Measurements from ENCODE around the gene KCNC2. TPM values are rescaled to one million over a fixed set of nuclear protein-coding genes. Genes with fewer than 3 reads are reported as not detected.

The KCNC2 gene
- total RNA-seq, 1 donor from 2014 or later = not detected

DNA sequence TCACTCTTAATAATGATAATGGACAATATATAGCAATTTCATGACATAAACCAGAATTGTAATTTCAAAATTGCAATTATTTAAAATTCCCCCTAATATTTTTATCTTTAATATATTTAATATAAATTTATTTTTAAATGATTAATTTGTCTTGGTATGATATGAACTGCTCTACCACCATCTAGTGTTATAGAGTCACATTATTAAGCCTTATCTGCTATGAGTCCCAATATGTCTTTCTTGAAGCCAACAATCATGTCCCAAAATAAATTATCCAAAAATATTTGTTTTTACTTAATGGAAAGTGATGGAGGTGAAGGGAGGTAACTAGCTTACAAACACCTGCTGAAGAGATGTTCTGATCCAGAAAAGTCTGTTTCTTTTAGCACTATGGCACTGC is 151.4 kb downstream of the KCNC2 start:
- TF ChIP-seq, protein P1, sequence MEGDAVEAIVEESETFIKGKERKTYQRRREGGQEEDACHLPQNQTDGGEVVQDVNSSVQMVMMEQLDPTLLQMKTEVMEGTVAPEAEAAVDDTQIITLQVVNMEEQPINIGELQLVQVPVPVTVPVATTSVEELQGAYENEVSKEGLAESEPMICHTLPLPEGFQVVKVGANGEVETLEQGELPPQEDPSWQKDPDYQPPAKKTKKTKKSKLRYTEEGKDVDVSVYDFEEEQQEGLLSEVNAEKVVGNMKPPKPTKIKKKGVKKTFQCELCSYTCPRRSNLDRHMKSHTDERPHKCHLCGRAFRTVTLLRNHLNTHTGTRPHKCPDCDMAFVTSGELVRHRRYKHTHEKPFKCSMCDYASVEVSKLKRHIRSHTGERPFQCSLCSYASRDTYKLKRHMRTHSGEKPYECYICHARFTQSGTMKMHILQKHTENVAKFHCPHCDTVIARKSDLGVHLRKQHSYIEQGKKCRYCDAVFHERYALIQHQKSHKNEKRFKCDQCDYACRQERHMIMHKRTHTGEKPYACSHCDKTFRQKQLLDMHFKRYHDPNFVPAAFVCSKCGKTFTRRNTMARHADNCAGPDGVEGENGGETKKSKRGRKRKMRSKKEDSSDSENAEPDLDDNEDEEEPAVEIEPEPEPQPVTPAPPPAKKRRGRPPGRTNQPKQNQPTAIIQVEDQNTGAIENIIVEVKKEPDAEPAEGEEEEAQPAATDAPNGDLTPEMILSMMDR (IDR thresholded peaks at IDR 0.05) = peak; percentile 66
- no peak overlapping the region for H3K4me3 Mint-ChIP-seq (ENCODE audit: unreplicated experiment)
- DNase-seq (ENCODE audit: low spot score) = no peak

DNA sequence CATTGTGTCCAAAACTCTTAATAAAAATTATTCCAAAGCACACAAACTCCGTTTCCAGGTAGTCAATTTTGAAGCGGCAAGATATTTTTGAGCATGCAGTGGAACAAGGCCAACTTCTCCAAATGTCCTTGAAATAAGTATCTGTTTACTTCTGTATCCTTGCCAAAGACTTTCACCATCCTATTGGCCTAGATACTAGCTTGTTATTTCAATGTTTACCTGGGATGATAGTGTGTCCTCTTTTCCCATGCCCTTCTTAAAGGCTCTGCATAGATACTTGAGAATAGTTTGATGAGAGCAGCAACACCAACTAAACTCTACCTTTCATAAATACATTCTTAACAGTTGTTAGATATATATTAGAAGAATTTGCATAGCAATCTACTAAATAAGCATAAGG is 160.9 kb downstream of the KCNC2 start:
- Mint-ChIP-seq H3K4me1 (ENCODE audit: low read depth) (no peaks in the 10 kb centered on the region), H3K36me3 (ENCODE audit: low read depth) (no peaks in the 10 kb centered on the region), H3K4me3 (ENCODE audit: unreplicated experiment) (no peak overlapping the region), H3K9me3 (ENCODE audit: low read depth) (no peaks in the 10 kb centered on the region), H3K27me3 (ENCODE audit: low read depth) (peaks cover 16% of the 10 kb centered on the region), H3K27ac (ENCODE audit: unreplicated experiment) (no peak overlapping the region)
- TF ChIP-seq, protein P1 (IDR thresholded peaks at IDR 0.05) = no peak
- no peak for DNase-seq (ENCODE audit: low spot score)

More for the DNA sequence above, 151.4 kb downstream of the KCNC2 start:
- Mint-ChIP-seq H3K36me3 (ENCODE audit: low read depth) (no peaks in the 10 kb centered on the region), H3K27me3 (ENCODE audit: low read depth) (peaks cover 20% of the 10 kb centered on the region), H3K9me3 (ENCODE audit: low read depth) (no peaks in the 10 kb centered on the region), H3K4me1 (ENCODE audit: low read depth) (no peaks in the 10 kb centered on the region), H3K27ac (ENCODE audit: unreplicated experiment) (no peak overlapping the region)

DNA sequence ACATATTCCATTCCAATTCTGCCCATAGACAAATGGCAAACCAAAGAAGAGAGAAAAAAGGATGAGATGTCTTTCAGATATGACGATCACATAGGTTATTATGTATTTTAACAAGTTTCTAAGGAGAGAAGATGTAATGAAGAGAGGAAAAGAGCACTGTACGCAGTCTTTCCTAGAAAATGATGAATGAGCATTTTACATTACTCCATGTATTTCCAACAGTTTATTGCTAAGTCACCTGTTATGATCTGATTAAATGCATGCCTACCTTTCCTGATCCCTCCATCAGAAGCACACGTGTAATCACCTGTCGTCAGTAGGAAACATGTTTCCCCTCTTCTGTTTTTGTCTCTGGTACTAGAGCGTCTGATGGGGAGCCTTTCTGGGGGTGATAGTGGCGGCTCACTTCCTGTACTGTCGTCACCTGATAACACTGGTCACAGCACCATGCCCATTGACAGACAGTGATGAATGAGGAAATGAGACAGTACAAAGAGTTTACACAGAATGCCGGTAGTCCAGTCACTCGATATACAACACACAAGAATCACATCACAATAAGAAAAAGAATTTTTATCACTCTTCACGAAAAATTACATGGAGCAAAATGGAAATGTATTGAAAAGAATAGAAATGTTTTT is 161.6 kb downstream of the KCNC2 start:
- Mint-ChIP-seq H3K4me3 (ENCODE audit: unreplicated experiment) (no peak overlapping the region), H3K9me3 (ENCODE audit: low read depth) (no peaks in the 10 kb centered on the region), H3K27ac (ENCODE audit: unreplicated experiment) (no peak overlapping the region), H3K36me3 (ENCODE audit: low read depth) (no peaks in the 10 kb centered on the region), H3K4me1 (ENCODE audit: low read depth) (no peaks in the 10 kb centered on the region), H3K27me3 (ENCODE audit: low read depth) (peaks cover 15% of the 10 kb centered on the region)
- DNase-seq (ENCODE audit: low spot score) = no peak
- TF ChIP-seq, protein P1 (IDR thresholded peaks at IDR 0.05) = no peak

DNA sequence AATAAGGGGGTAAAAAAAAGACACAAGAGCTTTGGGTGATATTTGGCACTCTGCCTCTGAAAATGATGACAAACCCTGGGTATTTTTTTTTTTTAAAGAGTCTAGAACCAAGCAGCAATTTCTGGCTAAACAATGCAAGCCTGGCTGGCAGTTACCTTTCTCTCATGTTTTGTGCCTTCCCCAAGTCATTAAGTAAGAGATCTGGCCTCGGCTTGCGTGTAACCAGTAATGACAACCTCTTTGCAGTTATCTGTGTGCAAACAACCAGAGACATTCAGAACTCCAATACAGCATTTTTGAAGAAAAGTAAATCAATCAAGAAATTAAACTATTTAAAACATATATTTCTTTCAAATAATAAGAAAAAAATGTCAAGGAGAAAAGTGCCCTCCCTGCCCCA is 167.5 kb downstream of the KCNC2 start:
- Mint-ChIP-seq H3K27me3 (ENCODE audit: low read depth) (peaks cover 9% of the 10 kb centered on the region), H3K4me3 (ENCODE audit: unreplicated experiment) (no peak overlapping the region), H3K9me3 (ENCODE audit: low read depth) (no peaks in the 10 kb centered on the region), H3K4me1 (ENCODE audit: low read depth) (no peaks in the 10 kb centered on the region), H3K36me3 (ENCODE audit: low read depth) (no peaks in the 10 kb centered on the region), H3K27ac (ENCODE audit: unreplicated experiment) (no peak overlapping the region)
- DNase-seq (ENCODE audit: low spot score) = no peak
- TF ChIP-seq, protein P1 (IDR thresholded peaks at IDR 0.05) = no peak

DNA sequence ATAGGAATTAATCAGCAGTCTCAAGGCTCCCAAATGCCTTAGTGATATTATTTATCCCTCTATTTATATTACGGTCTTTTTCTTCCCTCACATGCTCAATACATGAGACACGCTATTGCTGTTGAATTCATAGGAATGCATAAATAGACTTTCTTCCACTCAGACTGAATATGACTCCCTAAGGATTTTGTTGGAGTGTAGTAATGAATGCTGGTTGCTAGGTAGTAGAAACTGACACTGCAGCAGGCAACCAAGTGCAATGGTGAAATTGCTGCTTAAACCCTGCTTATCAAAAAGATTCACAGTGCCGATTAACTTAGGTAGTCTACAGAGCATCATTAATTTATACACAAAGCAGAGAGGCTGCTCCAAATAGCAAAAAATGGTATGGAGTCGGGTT is 168.2 kb downstream of the KCNC2 start:
- H3K36me3 Mint-ChIP-seq (ENCODE audit: low read depth) = no peaks in the 10 kb centered on the region
- TF ChIP-seq, protein P1 (IDR thresholded peaks at IDR 0.05) = no peak
- no peak overlapping the region for H3K4me3 Mint-ChIP-seq (ENCODE audit: unreplicated experiment)
- no peak for DNase-seq (ENCODE audit: low spot score)
- no peaks in the 10 kb centered on the region for H3K9me3 Mint-ChIP-seq (ENCODE audit: low read depth)
- no peak overlapping the region for H3K27ac Mint-ChIP-seq (ENCODE audit: unreplicated experiment)
- H3K27me3 Mint-ChIP-seq (ENCODE audit: low read depth) = peaks cover 9% of the 10 kb centered on the region
- H3K4me1 Mint-ChIP-seq (ENCODE audit: low read depth) = no peaks in the 10 kb centered on the region
